Uterus (tissue), 4 donors: ENCODE results near the gene VIPR1. TPM values are rescaled to one million over a fixed set of nuclear protein-coding genes. Genes with fewer than 3 reads are reported as not detected.

ENCODE experiments used
- DNase-seq, 2 donors: peaks; one replicate each; pipeline ENCODE4 v3.0.0-alpha.2; 2019 to 2020
- H3K27ac ChIP-seq, 2 donors: fragments of 200-600 bp; sonication (generic); 1 replicate in 1 of 2; 2 replicates in 1 of 2; pipeline ENCODE4 v1.5.1; 2016 to 2018
- H3K27me3 ChIP-seq, 2 donors: fragments of 200-600 bp; sonication (generic); one replicate each; pipeline ENCODE4 v1.5.1; 2018 to 2019; ENCODE audit warnings: control low read depth in 1 of 2
- H3K36me3 ChIP-seq, 2 donors: fragments of 200-600 bp; sonication (generic); one replicate each; pipeline ENCODE4 v1.5.1; 2019; ENCODE audit warnings: control low read depth in 1 of 2
- H3K4me1 ChIP-seq, 2 donors: fragments of 200-600 bp; sonication (generic); one replicate each; pipeline ENCODE4 v1.5.1; 2018 to 2019; ENCODE audit warnings: control low read depth in 1 of 2
- H3K4me3 ChIP-seq, 2 donors: fragments of 200-600 bp; sonication (generic); 1 replicate in 1 of 2; 2 replicates in 1 of 2; pipeline ENCODE4 v1.5.1; 2018 to 2019; ENCODE audit warnings: mild to moderate bottlenecking in 1 of 2
- H3K9me3 ChIP-seq, 2 donors: fragments of 200-600 bp; sonication (generic); one replicate each; pipeline ENCODE4 v1.5.1; 2019; ENCODE audit warnings: control low read depth in 1 of 2
- CTCF ChIP-seq, 4 experiments: fragments of 200-600 bp in 2 of 4; fragments of 450-650 bp in 2 of 4; sonication (generic) in 2 of 4; IDR thresholded peaks; one replicate each; pipeline ENCODE4 v1.5.1; 2016 to 2019; ENCODE audit warnings: antibody characterized with exemption in 4 of 4, mild to moderate bottlenecking in 2 of 4, moderate library complexity in 1 of 4
- POLR2A ChIP-seq, 2 donors: fragments of 450-650 bp; IDR thresholded peaks; one replicate each; pipeline ENCODE4 v1.6.1; 2016; ENCODE audit warnings: antibody characterized with exemption in 2 of 2, mild to moderate bottlenecking in 1 of 2, moderate library complexity in 1 of 2
- intact Hi-C: fragments of 100-400 bp; cut with DNase I; formaldehyde crosslinking; loops from one replicate; pipeline ENCODE4 v1.15.1; 2023; ENCODE audit warnings: low total_unique reads
- total RNA-seq, 4 donors: library from RNA; depleted of rRNA in 3 of 4; stranded (reverse); fragments of >200 nt in 3 of 4; gene quantifications; one replicate each; pipeline versions ENCODE4 v1.1.0 to v1.2.4, GENCODE V29; 2014 to 2023
- donor health status: DM: yes; HTN: yes; CAD: no.

VIPR1 gene
- total RNA-seq, 4 donors from 2014 or later, result 0.26 to 1.5 (median 0.99) TPM

DNA sequence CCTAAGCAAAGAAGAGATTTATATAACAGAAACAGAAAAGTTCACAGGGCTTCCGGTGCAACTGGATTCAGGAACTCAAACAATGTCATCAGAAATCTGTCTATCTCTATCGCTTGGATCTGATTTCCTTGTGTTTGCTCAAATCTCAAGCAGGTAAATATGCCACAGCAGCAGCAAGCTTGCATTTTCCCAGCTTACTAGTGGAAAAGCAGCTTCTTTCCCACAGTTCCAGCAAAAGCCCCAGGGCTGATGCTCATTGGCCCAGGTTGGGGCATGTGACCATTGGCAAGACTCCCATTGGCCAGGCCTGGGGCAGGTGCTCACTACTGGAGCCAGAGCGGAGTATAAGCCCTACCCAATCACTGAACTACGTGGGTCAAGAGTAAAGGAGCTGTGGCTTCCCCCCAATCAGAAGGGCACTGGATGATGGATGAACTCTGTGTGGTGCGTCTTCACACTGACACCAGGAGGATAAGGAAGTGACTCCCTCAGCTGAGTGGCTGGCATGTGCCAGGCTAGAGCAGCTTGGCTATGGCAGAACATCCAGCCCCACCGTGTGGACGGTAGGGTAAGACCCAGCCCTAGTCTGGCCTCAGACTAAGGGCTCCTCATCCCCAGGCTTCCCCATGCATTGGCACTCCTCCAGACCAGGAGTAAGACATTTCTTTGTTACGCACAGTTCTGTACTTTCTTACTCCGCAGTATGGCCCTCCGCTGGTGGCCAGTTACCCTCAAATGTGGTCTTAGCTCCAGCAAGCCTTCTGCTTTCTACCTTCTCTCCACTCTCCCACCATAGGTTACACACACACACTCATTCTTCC is 13.1 kb upstream of the VIPR1 start:
- TF ChIP-seq POLR2A (IDR thresholded peaks at IDR 0.05), result no peak
- TF ChIP-seq CTCF (IDR thresholded peaks at IDR 0.05), result no peak
- intact Hi-C loops, result no loop called here
- Histone ChIP-seq H3K27me3 (no peaks in the 10 kb centered on the region), H3K4me3 (no peak overlapping the region), H3K36me3 (no peaks in the 10 kb centered on the region), H3K9me3 (no peaks in the 10 kb centered on the region), H3K27ac (no peak overlapping the region), H3K4me1 (no peaks in the 10 kb centered on the region)
- no peak for DNase-seq

DNA sequence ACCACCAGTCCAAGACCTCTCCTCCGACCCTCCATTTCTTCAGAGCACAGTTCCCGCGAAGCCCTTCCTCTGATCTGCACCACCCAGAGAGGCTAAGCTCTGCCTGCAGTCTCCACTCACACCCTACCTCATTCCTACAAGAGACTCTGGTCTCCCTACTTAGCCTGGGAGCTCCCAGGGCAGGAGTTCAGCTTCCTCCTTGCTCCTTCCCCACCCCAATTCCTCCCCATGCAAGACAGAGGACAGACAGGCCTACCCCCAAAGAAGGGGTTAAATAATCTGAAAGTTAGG is 12.6 kb upstream of the VIPR1 start:
- H3K27me3 ChIP-seq, result no peaks in the 10 kb centered on the region
- H3K36me3 ChIP-seq, result no peaks in the 10 kb centered on the region
- TF ChIP-seq POLR2A (IDR thresholded peaks at IDR 0.05), result no peak
- TF ChIP-seq CTCF (IDR thresholded peaks at IDR 0.05), result no peak
- no peaks in the 10 kb centered on the region for H3K9me3 ChIP-seq
- no peak for DNase-seq
- no peak overlapping the region for H3K27ac ChIP-seq
- intact Hi-C loops, result no loop called here
- no peaks in the 10 kb centered on the region for H3K4me1 ChIP-seq
- H3K4me3 ChIP-seq, result no peak overlapping the region

DNA sequence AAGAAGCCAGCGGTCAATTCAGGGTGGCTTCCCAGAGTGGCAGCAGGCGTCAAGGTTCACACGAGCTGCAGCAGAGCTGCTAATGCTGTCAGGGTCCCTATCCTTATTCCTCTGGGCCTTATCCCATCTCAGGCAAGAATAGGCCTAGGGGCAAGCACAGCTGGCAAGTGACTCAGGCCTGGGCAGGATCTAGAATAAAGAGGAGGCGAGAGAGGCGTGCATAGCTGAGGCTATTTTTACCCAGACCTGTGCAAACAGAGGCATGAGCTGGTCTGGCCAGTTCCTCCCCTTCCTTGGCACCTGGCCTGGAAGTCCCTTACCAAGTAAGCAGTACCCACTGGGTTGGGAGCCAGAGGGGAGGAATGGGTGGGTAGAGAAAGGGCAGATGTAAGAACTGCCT is 12.2 kb upstream of the VIPR1 start:
- no peak overlapping the region for H3K27ac ChIP-seq
- no peaks in the 10 kb centered on the region for H3K36me3 ChIP-seq
- TF ChIP-seq CTCF (IDR thresholded peaks at IDR 0.05) (no peak), POLR2A (IDR thresholded peaks at IDR 0.05) (no peak)
- no peak for DNase-seq
- no peak overlapping the region for H3K4me3 ChIP-seq
- H3K27me3 ChIP-seq, result no peaks in the 10 kb centered on the region
- no peaks in the 10 kb centered on the region for H3K4me1 ChIP-seq
- H3K9me3 ChIP-seq, result no peaks in the 10 kb centered on the region
- intact Hi-C loops, result no loop called here

- Histone ChIP-seq H3K9me3 (no peaks in the 10 kb centered on the region), H3K4me1 (peaks cover 0 to under 1% of the 10 kb centered on the region in 2 donors), H3K27ac (no peak overlapping the region)
Measured at GRCh38 chr3:42491881-42492507, 10.4 kb upstream of the VIPR1 start.

More at GRCh38 chr3:42491881-42492507, 10.4 kb upstream of the VIPR1 start:
- DNase-seq, result peak in 1 of 2 donors; percentile 6
- Histone ChIP-seq H3K27me3 (no peaks in the 10 kb centered on the region), H3K4me3 (no peak overlapping the region), H3K36me3 (no peaks in the 10 kb centered on the region)
- intact Hi-C loops, result no loop called here
- TF ChIP-seq POLR2A (IDR thresholded peaks at IDR 0.05) (no peak), CTCF (IDR thresholded peaks at IDR 0.05) (no peak)
